Stimulated activated naive CD8-positive, alpha-beta T cell treated with anti-CD3 and anti-CD28 coated beads, Interleukin-15, Interleukin-2, amounts not matched to agents 100 U/mL and 50 U/mL, for 24 hours (primary cell): ENCODE data around the gene SH3GL1.
A peak's percentile ranks its signal among the peaks of the same experiment; 100 is the strongest.

Source experiments
- ATAC-seq: fragments of 150-1000 bp; cut with Tn5 transposase; one replicate; pipeline ENCODE4 v1.10.0; 2021
- DNase-seq: peaks from one replicate; pipeline ENCODE4 v3.0.0; 2021

Gene SH3GL1

GRCh38 chr19:4431808-4432674 lies 31.7 kb upstream of the SH3GL1 start:
- no peak for ATAC-seq
- no peak for DNase-seq

DNA sequence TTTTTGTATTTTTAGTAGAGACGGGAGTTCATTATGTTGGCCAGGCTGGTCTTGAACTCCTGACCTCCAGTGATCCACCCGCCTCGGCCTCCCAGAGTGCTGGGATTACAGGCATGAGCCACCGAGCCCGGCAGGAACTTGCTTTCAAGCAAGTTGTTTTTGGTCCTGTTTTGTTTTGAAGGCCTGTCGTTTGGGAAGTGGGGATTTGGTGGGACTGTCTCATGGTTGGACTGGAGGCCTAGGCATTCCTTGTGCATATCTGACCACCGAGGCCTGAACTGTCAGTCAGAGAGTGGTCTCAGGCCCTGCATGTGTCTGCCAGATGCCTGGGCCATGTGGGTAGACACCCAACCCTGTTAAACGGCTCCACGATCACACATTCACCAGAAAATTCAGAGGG lies 30.9 kb upstream of the SH3GL1 start:
- no peak for DNase-seq
- no peak for ATAC-seq

DNA sequence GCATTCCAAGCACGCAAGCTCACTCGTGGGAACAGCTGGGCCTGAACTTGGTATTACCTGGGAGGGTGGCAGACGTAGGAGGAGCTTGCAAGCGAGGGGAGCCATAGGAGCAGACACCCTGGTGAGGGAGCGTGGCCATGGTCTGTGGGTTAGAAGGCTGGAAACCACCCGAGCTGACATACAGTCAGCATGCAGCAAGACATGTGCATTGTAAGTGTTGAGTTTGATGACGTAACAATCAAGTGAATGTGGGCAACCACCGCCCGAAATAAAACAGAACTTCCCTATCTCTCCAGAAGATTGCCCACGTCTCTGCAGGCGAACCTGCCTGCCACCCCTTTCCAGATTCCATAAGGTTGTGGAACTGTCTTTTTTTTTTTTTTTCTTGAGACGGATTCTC lies 30.4 kb upstream of the SH3GL1 start:
- DNase-seq (no peak), ATAC-seq (no peak)

- DNase-seq (no peak), ATAC-seq (no peak)
These were observed 29.4 kb upstream of the SH3GL1 start for GRCh38 chr19:4429771-4430171.

DNA sequence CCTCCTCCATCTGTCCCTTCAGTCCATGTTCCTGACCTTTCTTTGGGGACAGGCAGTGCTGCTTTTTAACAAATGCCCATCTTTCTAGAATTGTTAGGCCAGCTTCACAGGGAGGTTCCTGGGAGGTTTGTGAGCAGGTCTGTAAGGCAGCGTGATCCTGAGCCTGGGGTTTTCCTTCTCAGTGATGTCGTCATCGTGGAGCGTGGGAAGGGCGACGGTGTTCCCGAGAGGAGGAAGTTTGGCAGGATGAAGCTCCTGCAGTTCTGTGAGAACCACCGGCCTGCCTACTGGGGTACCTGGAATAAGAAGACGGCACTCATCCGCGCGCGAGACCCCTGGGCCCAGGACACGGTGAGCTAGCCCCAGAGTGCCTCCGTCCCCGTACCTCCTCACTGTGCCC lies 28.9 kb upstream of the SH3GL1 start:
- DNase-seq: no peak
- no peak for ATAC-seq

GRCh38 chr19:4428326-4428975 lies 28.1 kb upstream of the SH3GL1 start:
- no peak for ATAC-seq

DNA sequence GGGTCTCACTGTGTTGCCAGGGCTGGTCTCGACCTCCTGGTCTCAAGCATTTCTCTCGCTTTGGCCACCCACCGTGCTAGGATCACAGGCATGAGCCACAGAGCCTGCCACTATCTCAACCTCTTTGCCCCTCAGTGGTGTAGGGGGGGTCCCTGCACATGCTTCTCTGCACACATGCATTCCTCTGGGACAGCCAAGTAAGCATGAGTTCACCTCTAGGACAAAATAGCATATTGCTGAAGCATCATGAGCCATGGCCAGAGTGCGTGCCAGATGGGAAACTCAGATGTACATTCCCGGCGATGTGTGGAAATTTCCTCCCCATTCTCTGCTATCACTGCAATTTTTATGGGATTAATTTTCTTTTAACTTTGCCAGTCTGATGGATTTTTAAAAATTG lies 25.2 kb upstream of the SH3GL1 start:
- DNase-seq (no peak), ATAC-seq (no peak)

More at GRCh38 chr19:4428326-4428975, 28.1 kb upstream of the SH3GL1 start:
- no peak for DNase-seq

- DNase-seq: no peak
- ATAC-seq: no peak
These were observed 23.2 kb upstream of the SH3GL1 start for GRCh38 chr19:4423416-4424126.

DNA sequence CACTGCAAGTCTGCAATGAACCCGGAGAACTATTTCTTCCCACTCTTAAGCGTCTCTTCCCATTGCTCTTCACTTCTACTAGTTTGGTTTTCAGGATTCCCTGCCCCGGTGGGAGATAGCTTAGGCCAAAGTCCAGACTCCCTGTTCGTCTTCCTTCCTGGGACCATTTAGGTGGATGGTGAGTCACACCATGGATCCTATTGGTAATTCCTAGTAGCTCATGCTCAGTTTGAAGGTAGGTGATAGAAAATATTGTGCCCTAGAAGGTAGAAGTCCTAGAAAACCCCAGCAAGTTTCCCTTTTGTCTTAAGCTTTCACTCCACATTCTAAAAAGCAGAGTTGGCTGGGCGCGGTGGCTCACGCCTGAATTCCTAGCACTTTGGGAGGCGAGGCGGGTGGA lies 15.9 kb upstream of the SH3GL1 start:
- DNase-seq (no peak), ATAC-seq (no peak)

DNA sequence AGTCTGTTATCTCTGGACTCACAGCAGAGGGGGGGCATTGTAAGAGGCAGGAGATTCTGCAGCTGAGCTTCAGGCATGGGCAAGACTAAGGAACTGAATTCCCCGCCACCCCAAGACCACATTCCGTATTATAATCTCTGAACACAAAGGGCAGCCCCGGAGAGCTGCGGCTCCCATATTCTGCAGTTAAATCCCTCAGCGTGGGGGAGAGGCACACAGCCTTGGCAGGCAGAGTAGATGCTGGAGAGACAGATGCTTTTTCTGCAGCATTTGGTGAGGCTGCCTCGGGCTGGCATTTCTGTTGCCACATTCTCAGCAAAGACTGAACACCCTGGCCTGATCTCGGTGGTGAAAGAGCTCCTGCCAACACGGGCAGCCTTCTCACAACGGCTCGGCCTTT lies 15.0 kb upstream of the SH3GL1 start:
- DNase-seq: no peak
- no peak for ATAC-seq

DNA sequence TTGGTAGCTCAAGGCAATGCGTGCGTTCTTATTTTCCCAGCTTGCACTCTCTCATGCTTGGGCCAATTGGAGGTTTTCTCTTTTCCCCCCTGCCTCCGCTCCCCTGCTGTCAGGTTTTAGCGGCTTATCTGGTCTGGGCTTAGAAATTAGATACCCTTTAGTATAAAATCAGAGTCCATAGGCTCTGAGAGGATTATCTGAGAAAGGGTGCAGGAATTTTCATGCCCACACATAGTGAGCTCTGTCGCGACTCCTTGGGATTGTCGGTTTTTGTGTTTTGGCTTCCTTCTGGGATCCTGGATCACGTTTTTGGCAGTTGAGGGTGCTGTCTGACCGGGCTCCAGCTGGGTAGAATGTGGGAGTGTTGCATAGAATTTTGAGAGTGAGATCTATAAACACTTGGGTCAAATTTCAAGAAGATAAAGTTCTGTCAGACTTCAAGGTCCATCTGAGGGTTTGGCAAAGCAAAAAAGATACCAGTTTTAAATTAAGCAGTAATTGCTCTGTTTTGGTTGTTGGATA lies 14.5 kb upstream of the SH3GL1 start:
- no peak for DNase-seq
- ATAC-seq: no peak

DNA sequence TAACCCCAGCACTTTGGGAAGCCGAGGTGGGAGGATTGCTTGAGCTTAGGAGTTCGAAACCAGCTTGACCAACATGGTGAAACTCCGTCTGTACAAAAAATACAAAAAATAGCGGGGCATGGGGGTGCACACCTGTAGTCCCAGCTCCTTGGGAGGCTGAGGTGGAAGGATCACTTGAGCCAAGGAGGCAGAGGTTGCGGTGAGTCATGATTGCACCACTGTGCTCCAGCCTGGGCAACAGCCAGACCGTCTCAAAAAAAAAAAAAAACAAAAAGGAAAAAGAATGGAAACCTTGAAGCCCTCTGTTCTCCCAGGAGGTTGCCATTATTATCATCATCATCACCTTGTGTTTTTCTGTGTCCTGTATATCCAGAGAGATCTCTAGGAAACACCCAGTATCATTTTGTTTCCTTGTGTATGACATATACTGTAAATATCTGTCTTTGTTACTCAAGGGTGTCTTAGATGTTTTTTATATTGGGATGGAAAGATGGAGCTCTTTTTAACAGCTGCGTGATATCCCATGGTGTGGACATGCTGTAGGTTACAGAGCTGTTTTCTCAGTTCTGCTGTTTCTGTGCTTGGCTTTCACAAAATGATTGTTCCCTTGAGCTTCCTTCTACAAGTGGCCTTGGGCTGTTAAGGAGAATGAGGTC lies 13.9 kb upstream of the SH3GL1 start:
- no peak for DNase-seq
- no peak for ATAC-seq

DNA sequence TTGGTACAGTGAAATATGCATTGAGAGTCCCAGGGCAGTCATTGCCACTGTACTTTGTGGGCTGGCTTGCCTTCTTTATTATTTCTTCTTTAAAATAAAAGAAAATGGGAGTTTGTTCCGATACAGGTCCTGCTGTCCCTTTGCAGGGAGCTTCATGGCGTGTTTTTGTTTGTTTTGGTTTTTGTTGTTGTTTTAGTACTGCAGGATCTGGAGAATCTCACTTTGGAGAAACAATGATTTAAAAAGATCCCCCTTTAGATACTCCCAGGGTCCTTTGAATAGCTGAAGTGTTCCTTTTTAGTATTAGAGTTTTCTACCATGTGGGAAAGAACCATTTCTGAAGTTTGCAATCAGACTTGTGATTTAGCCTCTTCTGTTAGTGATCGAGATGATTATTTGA lies 13.2 kb upstream of the SH3GL1 start:
- DNase-seq: no peak

GRCh38 chr19:4409123-4409933 lies 9.0 kb upstream of the SH3GL1 start:
- DNase-seq: no peak
- no peak for ATAC-seq

More for the DNA sequence above, 13.2 kb upstream of the SH3GL1 start:
- ATAC-seq: no peak

DNA sequence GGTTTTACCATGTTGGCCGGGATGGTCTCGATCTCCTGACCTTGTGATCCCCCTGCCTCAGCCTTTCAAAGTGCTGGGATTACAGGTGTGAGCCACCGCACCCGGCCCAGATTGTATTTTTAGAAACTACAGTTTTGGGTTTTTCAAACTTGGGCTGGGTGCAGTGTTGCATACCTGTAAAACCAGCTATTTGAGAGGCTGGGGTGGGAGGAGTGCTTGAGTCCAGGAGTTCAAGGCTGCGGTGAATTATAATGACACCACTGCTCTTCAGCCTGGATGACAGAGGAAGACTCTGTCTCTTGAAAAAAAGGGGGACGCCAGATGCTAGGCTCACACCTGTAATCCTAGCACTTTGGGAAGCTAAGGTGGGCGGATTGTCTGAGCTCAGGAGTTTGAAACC lies 6.3 kb upstream of the SH3GL1 start:
- ATAC-seq (no peak), DNase-seq (no peak)

GRCh38 chr19:4405977-4406376 lies 5.6 kb upstream of the SH3GL1 start:
- no peak for ATAC-seq
- no peak for DNase-seq

GRCh38 chr19:4403005-4403761 lies 2.8 kb upstream of the SH3GL1 start:
- DNase-seq: no peak

GRCh38 chr19:4402171-4403004 lies 2.0 kb upstream of the SH3GL1 start, which contains the start of gene CHAF1A:
Gene CHAF1A (plus strand): TSS chr19:4402640. CDS start chr19:4402763, 123 bp downstream.
- ATAC-seq: peak; percentile 95
- peak; percentile 99 for DNase-seq

More at GRCh38 chr19:4403005-4403761, 2.8 kb upstream of the SH3GL1 start:
- no peak for ATAC-seq

DNA sequence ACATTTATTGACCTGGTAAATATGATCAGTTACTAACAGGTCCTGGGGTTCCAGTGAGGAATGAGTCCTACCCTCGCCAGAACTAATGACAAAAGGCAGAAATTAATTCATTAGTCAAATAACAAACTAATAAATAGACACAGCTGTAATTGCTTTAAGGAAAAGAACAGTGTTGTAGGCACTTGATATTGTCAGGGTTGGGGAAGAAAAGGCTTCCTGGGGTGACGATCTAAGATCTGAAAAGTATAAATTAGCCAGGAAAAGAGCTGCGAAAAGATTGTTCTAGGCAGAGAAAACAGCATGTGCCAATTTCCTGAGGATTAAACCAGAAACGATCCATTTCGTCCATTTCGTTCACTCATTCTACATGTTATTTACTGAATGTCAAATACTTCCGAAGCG lies 1.4 kb upstream of the SH3GL1 start:
- no peak for DNase-seq
- no peak for ATAC-seq

GRCh38 chr19:4399812-4400134 lies 574 bp downstream of the SH3GL1 start:
- peak; percentile 1 for ATAC-seq

More at GRCh38 chr19:4399812-4400134, 574 bp downstream of the SH3GL1 start:
- DNase-seq: no peak
